ENCODE results near the gene PDHX.

DNA sequence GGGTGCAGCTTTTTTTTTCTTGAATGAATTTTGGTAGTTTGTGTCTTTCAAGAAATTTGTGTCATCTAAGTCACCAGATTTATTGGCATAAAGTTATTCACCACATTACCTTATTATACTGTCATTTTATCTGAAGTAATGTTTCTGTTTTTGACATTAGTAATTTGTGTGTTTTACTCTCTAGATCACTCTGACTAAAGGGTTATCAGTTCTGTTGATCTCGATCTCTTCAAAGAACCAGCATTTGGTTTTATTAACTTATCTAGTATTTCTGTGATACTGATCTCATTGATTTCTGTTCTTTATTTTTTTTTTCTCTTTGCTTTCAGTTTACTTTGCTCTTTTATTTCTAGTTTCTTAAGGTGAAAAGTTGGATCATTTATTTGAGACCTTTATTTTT is 55.5 kb downstream of the PDHX start:
- TF ChIP-seq RELA (IDR thresholded peaks at IDR 0.05; ENCODE audit: borderline replicate concordance, partially characterized antibody): no peak
- TF ChIP-seq, protein P1, sequence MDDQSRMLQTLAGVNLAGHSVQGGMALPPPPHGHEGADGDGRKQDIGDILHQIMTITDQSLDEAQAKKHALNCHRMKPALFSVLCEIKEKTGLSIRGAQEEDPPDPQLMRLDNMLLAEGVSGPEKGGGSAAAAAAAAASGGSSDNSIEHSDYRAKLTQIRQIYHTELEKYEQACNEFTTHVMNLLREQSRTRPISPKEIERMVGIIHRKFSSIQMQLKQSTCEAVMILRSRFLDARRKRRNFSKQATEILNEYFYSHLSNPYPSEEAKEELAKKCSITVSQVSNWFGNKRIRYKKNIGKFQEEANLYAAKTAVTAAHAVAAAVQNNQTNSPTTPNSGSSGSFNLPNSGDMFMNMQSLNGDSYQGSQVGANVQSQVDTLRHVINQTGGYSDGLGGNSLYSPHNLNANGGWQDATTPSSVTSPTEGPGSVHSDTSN (IDR thresholded peaks at IDR 0.05; ENCODE audit: insufficient replicate concordance, low read depth, low read length): no peak
- no peak for TF ChIP-seq RBBP5 (conservative IDR thresholded peaks at IDR 0.05)
- TF ChIP-seq, protein P2, sequence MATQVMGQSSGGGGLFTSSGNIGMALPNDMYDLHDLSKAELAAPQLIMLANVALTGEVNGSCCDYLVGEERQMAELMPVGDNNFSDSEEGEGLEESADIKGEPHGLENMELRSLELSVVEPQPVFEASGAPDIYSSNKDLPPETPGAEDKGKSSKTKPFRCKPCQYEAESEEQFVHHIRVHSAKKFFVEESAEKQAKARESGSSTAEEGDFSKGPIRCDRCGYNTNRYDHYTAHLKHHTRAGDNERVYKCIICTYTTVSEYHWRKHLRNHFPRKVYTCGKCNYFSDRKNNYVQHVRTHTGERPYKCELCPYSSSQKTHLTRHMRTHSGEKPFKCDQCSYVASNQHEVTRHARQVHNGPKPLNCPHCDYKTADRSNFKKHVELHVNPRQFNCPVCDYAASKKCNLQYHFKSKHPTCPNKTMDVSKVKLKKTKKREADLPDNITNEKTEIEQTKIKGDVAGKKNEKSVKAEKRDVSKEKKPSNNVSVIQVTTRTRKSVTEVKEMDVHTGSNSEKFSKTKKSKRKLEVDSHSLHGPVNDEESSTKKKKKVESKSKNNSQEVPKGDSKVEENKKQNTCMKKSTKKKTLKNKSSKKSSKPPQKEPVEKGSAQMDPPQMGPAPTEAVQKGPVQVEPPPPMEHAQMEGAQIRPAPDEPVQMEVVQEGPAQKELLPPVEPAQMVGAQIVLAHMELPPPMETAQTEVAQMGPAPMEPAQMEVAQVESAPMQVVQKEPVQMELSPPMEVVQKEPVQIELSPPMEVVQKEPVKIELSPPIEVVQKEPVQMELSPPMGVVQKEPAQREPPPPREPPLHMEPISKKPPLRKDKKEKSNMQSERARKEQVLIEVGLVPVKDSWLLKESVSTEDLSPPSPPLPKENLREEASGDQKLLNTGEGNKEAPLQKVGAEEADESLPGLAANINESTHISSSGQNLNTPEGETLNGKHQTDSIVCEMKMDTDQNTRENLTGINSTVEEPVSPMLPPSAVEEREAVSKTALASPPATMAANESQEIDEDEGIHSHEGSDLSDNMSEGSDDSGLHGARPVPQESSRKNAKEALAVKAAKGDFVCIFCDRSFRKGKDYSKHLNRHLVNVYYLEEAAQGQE (IDR thresholded peaks at IDR 0.05; ENCODE audit: low read depth, low read length): no peak
- no peak for TF ChIP-seq CEBPB (IDR thresholded peaks at IDR 0.05; ENCODE audit: borderline replicate concordance in 1 of 2, low read depth in 2 of 2, low read length in 2 of 2)
- TF ChIP-seq, protein P3, sequence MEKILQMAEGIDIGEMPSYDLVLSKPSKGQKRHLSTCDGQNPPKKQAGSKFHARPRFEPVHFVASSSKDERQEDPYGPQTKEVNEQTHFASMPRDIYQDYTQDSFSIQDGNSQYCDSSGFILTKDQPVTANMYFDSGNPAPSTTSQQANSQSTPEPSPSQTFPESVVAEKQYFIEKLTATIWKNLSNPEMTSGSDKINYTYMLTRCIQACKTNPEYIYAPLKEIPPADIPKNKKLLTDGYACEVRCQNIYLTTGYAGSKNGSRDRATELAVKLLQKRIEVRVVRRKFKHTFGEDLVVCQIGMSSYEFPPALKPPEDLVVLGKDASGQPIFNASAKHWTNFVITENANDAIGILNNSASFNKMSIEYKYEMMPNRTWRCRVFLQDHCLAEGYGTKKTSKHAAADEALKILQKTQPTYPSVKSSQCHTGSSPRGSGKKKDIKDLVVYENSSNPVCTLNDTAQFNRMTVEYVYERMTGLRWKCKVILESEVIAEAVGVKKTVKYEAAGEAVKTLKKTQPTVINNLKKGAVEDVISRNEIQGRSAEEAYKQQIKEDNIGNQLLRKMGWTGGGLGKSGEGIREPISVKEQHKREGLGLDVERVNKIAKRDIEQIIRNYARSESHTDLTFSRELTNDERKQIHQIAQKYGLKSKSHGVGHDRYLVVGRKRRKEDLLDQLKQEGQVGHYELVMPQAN (conservative IDR thresholded peaks at IDR 0.05): no peak
- TF ChIP-seq BHLHE40 (IDR thresholded peaks at IDR 0.05; ENCODE audit: borderline replicate concordance in 1 of 2, low read depth in 2 of 2, low read length in 1 of 2): no peak
- TF ChIP-seq, protein P4, sequence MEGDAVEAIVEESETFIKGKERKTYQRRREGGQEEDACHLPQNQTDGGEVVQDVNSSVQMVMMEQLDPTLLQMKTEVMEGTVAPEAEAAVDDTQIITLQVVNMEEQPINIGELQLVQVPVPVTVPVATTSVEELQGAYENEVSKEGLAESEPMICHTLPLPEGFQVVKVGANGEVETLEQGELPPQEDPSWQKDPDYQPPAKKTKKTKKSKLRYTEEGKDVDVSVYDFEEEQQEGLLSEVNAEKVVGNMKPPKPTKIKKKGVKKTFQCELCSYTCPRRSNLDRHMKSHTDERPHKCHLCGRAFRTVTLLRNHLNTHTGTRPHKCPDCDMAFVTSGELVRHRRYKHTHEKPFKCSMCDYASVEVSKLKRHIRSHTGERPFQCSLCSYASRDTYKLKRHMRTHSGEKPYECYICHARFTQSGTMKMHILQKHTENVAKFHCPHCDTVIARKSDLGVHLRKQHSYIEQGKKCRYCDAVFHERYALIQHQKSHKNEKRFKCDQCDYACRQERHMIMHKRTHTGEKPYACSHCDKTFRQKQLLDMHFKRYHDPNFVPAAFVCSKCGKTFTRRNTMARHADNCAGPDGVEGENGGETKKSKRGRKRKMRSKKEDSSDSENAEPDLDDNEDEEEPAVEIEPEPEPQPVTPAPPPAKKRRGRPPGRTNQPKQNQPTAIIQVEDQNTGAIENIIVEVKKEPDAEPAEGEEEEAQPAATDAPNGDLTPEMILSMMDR (IDR thresholded peaks at IDR 0.05 in 2 of 3, conservative IDR thresholded peaks at IDR 0.05 in 1 of 3; ENCODE audit: control insufficient read depth in 2 of 3, extremely low read depth in 1 of 3, insufficient read depth in 1 of 3, low read depth in 3 of 3, low read length in 3 of 3): no peak
- TF ChIP-seq, protein P5, sequence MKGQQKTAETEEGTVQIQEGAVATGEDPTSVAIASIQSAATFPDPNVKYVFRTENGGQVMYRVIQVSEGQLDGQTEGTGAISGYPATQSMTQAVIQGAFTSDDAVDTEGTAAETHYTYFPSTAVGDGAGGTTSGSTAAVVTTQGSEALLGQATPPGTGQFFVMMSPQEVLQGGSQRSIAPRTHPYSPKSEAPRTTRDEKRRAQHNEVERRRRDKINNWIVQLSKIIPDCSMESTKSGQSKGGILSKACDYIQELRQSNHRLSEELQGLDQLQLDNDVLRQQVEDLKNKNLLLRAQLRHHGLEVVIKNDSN (IDR thresholded peaks at IDR 0.05; ENCODE audit: borderline replicate concordance, extremely low read length, insufficient read depth, low read depth, low read length): no peak
- no peak for TF ChIP-seq SUZ12 (IDR thresholded peaks at IDR 0.05; ENCODE audit: unreplicated experiment)
- TF ChIP-seq POLR2AphosphoS5 (IDR thresholded peaks at IDR 0.05; ENCODE audit: low read length): no peak

Measured in GM12878 (cell line).